GM19397 (cell line): ENCODE data around the gene MAN1C1.

Experiments used
- ATAC-seq: cut with Tn5 transposase; IDR thresholded peaks from one replicate; pipeline ENCODE4 v1.9.1; 2021; ENCODE audit warnings: mild to moderate bottlenecking, moderate library complexity; ENCODE audit not compliant: unreplicated experiment

The MAN1C1 gene

DNA sequence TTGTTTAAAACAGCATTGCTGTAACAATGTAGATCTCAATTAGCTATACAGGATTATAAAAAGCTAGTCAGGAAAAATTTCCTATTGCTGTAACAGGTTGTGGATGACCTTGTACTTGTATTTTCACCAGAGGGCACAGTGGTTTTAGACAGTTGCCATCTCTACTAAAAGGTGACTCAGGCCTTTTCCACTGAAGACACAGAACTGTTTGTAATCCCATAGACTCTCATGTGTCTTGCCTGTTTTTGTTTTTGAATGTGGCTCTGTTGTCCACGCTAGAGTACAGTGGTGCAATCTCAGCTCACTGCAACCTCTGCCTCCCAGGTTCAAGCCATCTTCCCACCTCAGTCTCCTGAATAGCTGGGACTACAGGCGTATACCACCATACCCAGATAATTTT lies 209.0 kb downstream of the MAN1C1 start:
- ATAC-seq, result no peak

DNA sequence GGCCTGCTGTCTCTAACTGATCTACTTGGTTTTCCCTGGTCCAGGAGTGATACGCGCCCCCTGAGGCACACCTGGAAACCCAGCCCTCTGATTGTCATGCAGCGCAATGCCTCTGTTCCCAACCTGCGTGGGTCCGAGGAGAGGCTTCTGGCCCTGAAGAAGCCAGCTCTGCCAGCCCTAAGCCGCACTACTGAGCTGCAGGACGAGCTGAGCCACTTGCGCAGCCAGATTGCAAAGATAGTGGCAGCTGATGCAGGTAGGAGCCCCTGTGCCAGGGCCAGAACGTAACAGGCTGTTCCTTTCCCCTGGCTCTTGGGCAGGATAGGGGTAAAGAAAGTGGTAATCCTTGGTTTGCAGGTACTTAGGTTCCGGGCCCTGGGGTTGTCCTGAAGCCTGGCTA lies 210.0 kb downstream of the MAN1C1 start:
- no peak for ATAC-seq

GRCh38 chr1:25828491-25828890 lies 211.9 kb downstream of the MAN1C1 start:
- no peak for ATAC-seq

DNA sequence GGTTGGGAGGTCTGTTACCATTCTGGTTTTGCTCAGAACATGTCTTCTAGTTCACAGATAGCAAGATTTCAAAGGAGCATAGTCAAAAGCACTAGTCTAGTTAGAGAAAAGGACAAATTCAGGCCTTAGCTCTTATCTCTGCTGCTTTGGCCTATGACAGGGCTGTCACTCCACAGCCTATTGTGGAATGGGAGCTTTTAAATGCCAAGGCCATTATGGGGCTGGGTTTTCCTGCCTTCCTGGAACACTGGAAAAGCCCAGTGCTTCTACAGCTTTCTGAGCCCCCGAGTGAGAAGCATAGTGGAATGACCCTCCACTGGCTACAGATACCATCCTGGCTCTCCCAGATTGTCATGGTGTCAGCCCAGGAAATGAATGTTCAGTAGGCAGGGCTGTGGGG lies 212.5 kb downstream of the MAN1C1 start:
- ATAC-seq, result no peak

DNA sequence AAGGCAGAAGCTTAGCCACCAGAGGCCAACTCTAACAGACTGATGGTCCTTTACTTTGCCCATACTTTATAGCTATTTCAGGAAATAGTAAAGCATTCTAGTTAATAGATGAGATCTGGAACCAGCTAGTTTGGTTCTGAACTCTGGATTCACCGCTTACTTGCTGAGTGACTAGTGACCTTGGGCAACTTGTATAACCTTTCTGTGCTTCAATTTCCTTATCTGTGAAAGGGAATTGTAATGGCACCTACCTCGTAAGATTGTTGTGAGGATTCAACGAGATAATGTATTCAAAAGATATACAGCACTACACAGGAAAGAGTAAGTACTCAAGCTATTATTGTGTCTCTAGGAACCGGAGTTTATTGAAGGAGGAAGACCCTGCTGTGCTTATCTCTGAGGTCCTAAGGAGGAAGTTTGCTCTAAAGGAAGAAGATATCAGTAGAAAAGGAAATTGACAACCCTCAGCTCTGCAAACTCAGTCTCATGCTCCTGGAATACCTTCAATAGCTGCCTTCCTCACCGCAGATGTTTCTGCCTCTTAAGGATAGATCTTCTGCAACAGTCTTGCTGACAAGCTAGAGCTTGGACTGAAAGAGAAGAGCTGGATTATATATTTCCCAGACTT lies 215.1 kb downstream of the MAN1C1 start:
- no peak for ATAC-seq

GRCh38 chr1:25832336-25833037 lies 215.9 kb downstream of the MAN1C1 start:
- ATAC-seq, result no peak

GRCh38 chr1:25833158-25833557 lies 216.6 kb downstream of the MAN1C1 start:
- no peak for ATAC-seq
